Mesenteric fat pad (tissue), 1 donor: ENCODE results near the gene RBMS1. TPM values are rescaled to one million over a fixed set of nuclear protein-coding genes. Genes with fewer than 3 reads are reported as not detected.

Source experiments
- DNase-seq: peaks from one replicate; pipeline ENCODE4 v3.0.0-alpha.2; 2020; ENCODE audit warnings: low spot score
- total RNA-seq: library from RNA; stranded (reverse); fragmentation: NEBNext Ultra II Directional; extraction: Animal tissue kit (Norgen Biotek cat#: 25700); gene quantifications from one replicate; pipeline ENCODE4 v1.2.1, GENCODE V29; 2021
- donor health status: DM: yes; HTN: yes; CAD: no.

RBMS1 gene
- total RNA-seq, 1 donor from 2014 or later: 144 TPM

DNA sequence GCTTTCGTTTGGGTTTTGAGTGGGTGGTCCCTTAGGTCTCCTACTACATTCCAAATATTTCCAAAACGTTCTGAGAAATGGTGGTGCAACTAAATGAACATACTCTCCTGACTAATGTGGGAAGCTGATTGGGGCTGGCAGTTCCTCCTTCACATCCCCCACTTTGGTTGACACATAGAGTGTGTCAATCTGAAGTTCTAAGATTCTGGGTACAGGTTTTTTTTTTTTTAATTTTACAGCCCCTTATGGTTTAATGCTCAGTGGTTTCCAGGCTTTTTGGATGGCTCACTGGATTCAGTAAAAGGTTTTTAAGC, 235.2 kb downstream of the RBMS1 start:
- DNase-seq: no peak

DNA sequence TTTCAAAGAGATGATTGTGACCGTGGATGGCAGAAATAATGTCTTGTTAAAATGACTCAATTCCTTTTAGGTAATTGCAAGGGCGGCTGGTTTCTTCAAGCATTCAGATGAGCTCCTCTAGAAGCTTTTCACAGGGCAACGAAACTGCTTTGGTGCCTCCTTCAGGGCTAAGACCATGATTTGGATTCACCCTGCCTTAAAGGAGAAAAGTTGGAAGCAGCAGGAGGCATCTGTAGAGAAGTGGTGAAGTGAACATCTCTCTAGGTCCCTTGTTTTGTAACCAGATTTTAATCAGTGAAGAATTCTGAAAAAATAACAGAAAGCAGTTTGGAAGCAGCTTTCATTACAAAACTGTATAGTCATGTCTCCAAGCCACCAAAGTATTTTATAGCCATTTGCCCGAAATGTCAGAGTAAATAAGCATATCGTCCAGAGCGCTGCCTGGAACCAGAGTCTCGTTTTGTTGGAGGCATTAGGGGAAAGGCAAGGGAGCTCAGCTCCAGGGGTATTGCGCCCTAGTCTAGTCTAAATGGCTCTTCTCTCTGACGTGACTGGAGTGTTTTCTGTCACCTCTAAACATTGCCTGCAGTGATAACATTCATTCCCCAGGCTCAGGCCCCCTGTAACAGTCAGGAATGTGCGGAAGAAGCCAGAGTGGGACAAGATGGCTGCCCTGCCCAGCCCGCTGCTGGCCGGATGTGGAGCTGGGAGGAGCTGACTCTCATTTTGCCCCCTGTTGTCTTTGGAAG, 235.7 kb downstream of the RBMS1 start:
- DNase-seq: no peak

DNA sequence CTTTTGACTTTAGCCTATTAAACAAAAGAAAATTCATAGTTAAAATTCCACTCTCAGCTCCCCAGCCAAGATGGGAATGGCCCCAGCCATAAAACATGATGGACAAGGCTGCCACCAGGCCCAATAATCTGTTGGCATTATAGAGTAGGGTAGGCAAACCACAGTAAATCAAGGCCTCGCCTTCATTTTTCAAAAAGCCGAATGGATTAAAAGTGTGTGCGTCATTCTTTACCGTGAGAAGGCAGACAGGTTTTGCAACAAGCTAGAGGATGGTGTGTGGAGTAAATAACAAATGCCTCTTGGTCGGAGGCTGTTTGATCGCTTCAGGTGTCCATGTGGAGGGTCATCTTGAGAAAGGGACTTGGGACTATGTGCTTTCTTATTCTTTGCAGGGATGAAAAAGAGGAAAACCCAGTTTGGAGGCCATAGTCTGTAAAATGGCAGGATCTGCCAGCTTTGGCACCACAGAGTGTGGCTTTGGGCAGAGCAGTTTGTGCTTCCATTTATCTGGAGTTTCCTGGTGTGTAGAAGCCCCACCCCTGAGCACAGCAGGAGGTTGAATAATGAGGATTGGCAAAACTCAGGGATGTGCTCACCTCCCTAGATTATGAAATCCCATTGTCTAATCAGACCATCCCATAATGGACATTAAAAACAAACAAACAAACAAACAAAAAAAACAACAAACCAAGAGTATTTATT, 236.4 kb downstream of the RBMS1 start:
- no peak for DNase-seq

DNA sequence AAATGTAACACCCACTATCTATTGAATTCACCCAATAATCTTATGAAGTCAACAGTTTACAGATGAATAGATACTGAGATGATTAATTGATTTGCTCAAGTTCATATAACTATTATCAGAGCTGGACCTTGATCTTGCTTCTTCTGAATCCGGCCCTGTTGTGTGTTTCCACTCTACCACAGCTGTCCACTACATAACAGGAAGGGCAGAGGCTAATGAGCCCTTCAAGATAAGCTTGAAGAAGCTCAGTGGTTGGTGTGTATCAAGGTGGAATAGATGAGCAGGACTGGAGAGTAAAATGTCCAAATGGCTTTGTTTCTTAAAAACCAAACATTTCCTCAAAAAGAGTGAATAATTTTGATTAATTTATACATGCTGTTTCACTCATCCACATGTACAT, 237.1 kb downstream of the RBMS1 start:
- DNase-seq: no peak

DNA sequence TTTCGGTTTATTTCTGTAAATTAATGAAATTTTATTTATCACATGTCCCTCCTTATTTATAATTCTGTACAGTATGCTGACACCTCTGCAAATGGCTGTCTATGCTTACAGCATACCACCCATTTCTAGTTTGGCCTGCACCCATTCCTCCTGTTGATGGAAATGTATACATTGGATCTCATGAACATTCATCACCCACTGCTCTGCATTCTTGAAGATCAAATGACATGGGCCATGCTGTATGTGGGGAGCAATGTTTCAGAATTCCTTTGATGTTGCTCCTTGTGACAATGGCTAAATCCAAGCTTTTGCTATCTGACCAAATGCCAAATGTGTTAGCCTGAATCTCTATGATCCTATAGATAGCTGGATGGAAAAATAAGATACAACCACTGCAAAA, 238.2 kb downstream of the RBMS1 start:
- no peak for DNase-seq

DNA sequence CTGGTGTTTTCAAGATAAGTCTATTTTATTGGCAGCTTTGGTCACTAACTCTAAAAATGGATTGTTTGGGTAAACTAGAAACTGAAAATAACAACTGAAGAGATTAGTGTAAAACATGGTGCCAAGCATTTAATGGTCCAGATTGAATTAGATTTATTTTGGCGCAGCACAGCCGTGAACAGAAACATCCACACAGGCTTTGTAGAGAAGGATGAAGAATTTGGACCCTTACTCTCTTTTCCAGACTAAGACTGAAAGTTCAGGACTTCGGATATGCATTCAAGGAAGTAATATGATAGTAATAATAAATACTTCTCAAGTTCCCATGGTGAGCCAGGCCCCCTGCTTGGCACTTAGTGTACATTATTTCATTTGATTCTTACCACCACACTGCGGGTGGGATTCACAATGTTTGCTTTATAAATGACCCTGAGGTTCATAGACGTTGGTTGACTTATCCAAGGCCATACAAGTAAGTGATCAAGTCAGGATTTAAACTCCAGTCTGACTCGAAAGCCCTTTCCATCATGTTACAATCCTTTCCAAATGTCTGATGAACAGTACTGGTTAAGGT, 239.3 kb downstream of the RBMS1 start:
- DNase-seq: no peak

DNA sequence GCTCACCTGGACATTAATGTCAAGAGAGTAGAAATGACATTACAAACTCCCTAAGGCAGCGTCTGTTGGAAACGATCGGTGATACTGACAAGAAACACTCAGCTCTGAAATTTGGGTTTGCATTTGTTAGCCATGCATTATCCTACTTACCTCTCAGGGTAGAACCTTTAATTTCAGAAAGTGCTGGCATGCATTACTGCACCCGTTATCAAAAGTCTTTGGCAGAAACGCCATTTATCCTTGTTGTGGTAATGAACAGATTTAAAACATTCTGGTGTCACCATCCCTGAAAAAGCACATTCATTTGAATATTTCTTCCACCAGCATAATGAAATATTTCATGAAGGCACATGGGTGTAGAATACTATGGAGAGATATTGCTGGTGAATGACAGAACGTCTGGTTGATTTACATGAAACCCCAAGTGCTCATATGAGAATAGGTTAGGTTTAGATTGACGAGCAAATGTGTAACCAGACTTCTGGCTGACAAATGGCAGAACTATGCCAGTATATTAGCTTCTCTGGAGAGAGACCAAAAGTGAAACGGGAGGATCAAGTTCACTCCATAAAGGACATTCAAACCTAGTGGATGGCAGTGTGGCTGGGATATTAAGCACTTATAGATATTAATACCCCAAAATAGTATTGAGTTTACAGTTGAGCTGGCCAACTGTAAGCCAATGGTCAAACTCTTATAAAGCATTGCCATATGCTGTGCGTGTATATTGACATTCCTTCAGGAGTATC, 240.0 kb downstream of the RBMS1 start:
- no peak for DNase-seq

DNA sequence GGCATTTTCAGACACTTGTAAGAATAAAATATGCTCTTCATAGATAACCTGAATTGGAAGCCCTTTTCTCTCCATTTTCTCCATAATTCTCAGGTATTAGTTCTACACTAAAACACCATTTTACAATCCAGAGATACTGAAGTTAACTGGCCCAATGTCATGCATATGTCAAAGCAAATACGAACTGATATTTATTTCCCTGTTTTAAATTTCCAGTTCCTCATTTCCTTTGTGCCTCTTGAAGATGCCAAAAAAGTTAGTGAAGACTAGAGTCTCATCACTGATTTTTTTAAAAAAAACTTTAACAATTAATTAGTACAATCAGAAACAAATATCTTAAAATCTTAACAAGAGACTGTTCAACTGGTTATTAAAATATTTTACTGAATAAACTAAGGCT, 240.7 kb downstream of the RBMS1 start:
- DNase-seq: no peak

DNA sequence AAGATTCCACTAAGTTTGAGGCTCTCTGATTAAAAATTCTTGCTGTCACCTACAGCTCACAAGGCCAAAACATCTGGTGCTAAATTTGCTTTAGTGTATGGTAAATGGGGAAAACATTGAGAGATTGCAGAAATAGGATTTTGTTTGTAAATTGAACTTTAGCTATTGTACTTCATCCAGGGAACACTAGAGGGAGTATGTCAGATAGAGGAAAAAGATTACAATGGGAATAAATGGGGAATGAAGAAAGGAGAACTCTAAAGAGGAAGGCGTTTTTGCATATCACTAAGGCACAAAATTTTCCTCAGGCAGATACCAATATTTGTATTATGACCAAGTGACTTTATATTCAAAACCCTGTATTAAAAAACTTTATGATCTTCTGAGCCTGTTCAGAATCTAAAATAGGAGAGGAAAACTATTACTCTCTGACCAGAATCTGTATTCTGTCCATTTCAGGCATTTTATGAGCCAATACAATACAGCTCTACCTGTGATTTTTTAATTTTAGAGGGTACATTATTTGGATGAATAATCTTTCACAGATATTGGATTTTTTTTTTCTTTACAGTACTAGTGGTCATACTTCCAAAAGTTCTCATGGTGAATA, 241.2 kb downstream of the RBMS1 start:
- DNase-seq: no peak

DNA sequence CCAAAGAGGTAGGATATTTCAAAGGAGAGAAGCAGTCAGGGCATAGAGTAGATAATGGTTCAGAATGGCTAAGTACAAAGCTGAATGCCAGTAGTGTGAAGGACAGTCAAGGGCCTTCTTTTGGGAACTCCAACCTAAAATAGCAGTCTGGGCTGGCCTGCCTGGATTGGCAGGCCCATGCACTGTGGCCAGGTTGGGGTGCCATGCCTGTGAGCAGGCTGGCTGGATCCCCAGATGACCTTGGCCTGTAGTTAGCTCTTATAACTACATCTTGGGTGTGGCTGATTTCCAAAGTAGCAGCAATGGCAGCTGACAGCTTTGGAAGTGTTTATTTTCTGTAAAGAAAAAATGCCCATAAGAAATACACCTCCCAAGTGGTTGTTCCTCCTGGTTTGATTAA, 242.0 kb downstream of the RBMS1 start:
- DNase-seq: no peak

DNA sequence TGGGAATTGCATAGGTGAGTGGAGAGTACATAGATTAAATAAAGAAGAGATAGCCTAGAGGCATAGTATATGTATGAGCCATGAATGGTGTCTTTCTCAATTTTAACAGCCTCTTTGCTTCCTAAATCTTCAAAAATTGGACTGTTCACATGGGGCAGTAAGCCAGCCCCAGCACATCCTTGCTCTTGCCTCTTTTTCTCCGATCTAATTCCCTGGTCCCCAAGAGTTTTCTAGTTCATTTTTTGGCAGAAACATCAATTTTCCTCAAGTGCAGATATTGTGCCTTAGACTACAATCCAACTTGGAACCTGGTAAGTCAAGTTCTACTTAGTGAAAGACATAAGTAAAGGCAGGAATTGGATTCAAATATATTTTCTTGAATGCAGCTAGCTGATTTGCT, 243.7 kb downstream of the RBMS1 start:
- no peak for DNase-seq

DNA sequence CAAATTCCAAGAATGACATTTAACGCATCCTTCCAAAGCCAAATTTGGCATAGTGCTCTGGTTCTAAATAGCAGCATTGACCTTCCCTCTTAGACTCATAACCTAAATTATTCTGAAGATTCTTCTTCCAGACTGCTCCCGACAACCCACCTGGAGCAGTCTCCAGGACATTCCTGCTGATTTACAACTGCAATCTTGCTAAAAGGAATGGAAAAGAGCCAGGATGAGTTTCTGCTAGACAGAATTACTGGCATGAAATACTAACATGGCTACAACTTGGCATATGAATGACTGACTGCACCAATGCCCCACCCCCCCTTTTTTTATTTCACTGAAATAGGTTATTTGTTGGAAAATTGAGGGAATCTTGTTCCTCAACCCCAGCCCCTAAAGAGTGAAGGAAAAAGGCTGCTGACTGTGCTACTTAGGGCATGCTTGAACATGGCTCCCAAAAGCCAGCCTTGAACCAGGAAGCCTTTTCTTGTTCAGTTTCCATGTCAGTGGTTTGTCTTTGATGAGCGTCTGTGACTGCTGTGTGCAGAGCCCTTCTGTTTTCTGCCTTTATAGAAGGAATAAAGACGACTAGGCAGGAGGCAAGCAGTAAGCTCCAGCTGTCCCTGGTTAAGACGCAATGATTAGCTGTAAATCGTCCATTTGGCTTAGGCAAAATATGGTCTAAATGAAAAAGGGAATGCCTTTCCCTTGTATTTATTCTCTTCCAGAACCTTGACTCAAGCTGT, 246.1 kb downstream of the RBMS1 start:
- no peak for DNase-seq

DNA sequence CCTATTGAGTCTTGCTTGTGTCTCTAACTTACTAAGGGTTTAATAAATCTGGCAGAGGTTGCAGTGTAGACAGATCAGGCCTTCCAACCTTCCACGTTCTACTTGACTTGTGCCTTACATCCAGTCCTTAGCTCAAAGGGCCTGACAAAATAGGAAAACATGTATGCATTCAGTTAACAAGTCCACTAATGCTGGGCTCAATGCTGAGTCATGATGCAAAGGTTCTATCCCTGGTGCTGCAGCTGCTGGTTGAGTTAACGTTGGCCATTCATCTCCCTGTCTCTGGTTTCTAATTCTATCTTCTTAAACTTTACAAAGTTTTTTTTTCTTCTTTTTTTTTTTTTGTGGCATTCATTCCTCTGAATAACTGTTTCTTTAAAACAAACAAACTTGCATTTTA, 247.3 kb downstream of the RBMS1 start:
- DNase-seq: no peak

DNA sequence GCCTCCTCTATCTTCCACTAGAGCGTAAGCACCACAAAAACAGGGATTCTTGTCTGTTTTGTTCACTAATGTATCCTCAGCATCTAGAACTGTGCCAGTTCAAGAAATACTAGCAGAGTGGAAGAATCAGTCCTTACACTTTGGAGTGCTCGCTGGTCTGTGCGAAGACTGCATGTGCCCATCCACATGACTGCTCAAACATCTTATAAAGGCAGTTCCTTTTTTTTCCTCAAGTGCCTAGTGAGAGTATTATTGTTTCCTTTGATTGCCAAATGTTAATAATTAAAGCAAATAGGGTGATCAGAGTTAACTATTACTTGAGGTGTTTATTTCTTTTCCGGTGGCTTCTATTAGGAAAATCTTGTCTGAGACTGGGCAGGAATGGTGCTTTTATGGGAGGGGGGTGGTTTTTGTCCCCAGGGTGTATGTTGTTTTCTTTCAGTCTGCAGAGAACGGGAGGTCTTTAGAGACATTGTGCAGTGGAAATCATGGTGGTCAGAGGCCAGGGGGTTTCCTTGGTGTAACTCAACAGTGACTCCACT, 247.9 kb downstream of the RBMS1 start:
- DNase-seq: no peak

DNA sequence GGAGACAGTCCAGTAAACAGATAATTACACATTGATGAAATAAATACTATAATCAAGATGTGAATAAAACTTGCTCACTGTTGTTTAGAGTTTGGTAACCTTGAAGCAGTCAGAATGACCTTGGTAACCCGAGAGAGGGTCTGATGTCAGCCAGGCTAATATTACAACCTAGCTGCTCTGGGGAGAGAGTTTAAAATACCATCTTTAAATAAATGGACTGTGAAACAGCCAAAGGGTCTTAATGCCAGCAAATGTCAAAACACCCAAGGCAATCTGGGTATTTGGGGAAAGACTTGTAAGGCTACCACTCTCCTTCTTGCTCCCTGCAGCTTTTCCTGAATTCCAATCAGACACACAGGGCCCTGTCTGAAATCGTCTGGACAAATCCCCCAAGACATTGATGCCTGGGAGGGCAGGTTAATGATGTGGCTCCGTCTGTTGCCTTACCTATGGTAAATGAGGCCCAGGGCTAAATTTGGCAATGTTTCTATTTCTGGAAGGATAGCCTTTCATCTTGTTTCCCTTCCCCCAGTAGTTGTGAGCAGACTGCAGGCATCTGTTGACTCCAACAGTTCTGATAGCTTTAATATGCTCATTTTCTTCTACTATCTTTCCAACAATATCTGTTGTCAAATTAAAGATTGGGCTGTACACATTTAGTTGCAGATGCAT, 250.6 kb downstream of the RBMS1 start:
- no peak for DNase-seq

DNA sequence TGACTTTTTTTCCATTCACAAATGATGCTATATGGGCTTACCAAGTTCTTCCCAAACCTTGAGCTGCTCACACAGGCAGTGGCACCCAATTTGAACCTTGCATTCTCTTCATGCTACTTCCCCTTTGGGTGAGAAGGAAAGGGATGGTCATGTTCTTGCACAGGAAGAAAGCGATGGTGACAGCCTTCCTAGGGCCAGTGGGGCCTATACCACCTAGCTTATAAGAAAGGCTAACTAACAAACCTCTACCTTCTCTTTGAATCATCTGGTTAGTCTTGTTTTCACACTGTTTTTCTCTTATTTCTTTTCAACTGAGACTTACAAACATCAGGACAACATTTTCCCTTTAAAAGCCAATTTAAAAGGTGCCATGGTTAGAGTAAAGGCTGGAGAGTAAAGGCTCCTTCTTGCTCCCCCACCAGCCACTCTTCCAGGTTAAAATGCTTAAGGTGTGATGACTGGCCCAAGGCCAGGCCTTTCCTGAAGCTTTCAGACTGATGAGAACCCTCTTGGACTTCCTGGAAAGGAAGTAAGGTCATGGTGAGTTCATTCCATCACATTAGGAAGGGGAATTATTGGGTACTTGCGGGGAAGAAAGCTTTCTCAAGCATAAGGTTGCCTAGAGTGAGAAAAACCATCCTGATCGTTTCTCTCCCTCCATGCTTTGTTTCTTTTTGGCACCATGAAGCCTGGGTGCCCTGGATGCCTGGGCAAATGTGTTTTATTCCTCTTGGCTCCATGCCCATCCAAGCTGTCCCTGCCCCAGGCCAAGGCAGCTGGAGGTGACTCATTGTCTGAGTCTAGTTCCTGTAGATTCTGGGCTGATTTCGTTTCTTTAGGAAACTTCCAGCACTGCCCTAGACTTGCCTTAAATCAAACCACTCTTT, 252.1 kb downstream of the RBMS1 start:
- DNase-seq: no peak

DNA sequence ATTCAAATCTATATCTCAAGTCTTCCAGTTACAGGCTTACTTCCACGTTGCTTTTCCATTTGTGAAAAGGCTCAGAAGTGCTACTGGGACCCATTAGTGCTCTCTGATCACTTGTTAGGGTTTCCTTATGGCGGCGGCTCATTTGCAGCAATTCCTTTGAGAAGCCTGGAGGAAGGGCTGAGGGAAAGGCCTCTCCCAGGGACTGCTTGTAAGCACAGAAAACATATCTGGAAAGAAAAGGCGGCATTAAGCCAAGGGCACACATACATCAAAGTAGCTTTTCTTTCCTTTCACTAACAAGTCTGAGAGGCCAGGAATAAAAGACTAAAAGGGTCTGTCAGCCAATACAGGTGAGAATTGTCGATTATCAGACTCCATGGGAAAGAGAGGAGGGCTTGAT, 254.2 kb downstream of the RBMS1 start:
- no peak for DNase-seq

DNA sequence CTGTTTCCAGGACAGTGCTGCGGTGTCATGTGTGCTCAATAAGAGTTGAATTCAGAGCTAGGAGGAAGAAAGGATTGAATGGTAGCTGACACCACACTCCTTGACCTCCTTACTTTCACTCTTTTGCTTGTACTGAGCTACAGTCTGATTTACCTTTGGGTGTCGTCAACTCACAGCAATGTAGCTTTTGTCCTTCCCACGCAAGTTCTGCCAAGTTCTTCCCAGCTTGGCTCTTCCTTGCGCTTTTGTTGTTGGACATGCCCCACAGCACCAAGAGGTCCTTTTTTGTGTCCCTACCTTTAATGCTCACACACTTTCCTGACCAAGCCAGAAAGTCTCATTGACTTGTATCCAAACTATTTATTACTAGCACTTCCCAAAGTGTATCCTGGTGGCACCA, 255.2 kb downstream of the RBMS1 start:
- no peak for DNase-seq

DNA sequence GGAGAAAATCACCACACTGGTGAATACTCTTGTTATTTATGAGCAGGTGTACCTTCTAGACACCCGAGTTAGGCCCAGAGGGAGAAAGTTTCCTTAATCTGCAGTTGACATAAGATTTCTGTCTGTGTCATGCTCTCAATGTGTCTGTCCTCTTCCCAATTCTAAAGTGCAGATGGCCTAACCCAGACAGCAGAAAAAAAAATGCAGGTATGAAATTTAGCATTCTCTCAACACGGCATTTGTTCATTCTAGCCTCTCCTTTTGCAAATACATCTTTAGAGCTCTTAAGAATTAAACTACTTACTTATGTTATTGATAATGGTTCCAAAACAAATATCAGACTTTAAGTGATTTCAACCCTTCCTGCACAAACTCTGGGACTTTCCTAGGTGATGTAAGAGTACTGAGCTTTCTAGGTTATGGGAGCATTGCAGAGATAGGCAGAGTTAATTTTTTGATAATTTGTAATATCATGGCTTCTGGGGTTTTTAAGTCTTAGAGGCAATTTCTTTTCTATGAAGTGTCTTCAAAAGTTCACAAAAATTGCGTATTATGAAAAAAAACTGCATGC, 260.6 kb downstream of the RBMS1 start:
- no peak for DNase-seq
